ENCODE measurements around the gene ZBTB38. TPM values are rescaled to one million over a fixed set of nuclear protein-coding genes. Genes with fewer than 3 reads are reported as not detected.
A peak's percentile ranks its signal among the peaks of the same experiment; 100 is the strongest.

ZBTB38 gene
- total and polyA plus RNA-seq, 2 donors (not counting 3 experiments of a cell fraction or from before 2014, with no cell fraction given): 31.1 to 85.2 TPM

DNA sequence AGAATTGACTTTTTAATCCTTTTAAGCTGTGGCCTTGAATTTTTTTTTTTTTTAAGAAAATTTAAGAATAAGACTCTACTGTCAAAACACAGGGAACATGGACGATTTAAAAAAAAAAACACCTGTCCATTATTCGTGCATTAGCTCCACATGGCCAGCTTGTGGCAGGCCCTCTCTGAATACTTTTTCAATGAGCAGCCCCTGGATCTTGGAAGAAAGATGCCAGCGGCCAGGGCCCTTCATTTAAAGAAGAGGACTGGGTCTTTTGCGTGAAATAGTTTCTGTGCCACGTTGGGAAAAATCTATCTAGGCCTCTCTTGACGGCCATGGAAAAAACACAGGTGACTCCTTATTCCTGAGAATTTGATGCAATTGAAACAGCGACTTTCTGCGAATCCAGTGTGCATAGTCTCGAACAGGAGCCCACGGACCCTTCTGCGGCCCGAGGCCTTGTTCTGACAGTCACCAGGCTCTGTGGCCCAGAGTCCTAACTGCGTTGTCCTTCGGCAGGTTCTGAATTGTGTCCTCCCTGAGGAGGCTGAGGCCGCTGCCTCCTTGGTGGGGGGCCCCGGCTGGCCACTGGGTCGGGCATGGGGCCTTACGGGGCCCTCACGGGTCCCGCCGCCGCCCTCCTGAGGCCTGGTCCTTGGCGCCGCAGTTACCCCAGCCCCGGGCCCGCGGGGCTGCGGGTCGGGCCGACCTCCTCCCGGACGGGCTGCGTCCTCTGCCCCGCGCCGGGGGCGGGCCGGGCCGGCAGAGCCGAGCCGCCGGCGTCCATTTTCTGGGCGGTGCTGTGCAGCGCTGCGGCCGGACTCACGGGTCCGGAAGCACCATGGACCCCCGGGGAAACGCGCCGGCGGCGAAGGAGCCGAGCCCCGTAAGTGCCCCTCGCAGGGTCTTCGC lies 33.5 kb downstream of the ZBTB38 start:
- no peak for FAIRE-seq
- Histone ChIP-seq H3K27ac (ENCODE audit: insufficient read depth, low read depth, low read length) (peak overlapping the region; percentile 97), H3K9me3 (replicated peaks; ENCODE audit: control insufficient read depth, insufficient read depth, low read length) (no peaks in the 10 kb centered on the region), H3K27me3 (ENCODE audit: control insufficient read depth in 2 of 2, insufficient read depth in 2 of 2, low read length in 2 of 2) (no peaks in the 10 kb centered on the region), H3K36me3 (ENCODE audit: control insufficient read depth in 2 of 2, extremely low read depth in 1 of 2, insufficient read depth in 2 of 2, low read length in 2 of 2) (peaks cover 17 to 20% of the 10 kb centered on the region in 2 experiments), H3K9ac (replicated peaks; ENCODE audit: extremely low read depth, insufficient read depth, low read length) (peak overlapping the region; percentile 91), H2AFZ (ENCODE audit: low read depth, low read length) (peak overlapping the region; percentile 57), H3K4me2 (ENCODE audit: insufficient read depth, low read length) (peak overlapping the region; percentile 96), H3K79me2 (ENCODE audit: control insufficient read depth, insufficient read depth, low read length) (peaks cover 38% of the 10 kb centered on the region), H3K9me1 (replicated peaks; ENCODE audit: control insufficient read depth, extremely low read depth, insufficient read depth, low read length) (no peaks in the 10 kb centered on the region), H3K4me1 (ENCODE audit: control insufficient read depth, extremely low read depth, insufficient read depth, low read length) (peaks cover 47% of the 10 kb centered on the region), H3K4me3 (replicated peaks in 1 of 3; ENCODE audit: insufficient read depth in 1 of 3, low read depth in 1 of 3, low read length in 3 of 3) (peak overlapping the region; percentile 8 to 86 (median 65)), H4K20me1 (replicated peaks; ENCODE audit: control insufficient read depth, extremely low read depth, insufficient read depth, low read length) (no peaks in the 10 kb centered on the region)
- peak; percentile 70 for TF ChIP-seq POLR2AphosphoS5 (IDR thresholded peaks at IDR 0.05; ENCODE audit: insufficient read depth, low read depth, low read length)
- TF ChIP-seq, protein P1, sequence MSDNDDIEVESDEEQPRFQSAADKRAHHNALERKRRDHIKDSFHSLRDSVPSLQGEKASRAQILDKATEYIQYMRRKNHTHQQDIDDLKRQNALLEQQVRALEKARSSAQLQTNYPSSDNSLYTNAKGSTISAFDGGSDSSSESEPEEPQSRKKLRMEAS (IDR thresholded peaks at IDR 0.05; ENCODE audit: insufficient read depth, insufficient read length): no peak
- intact Hi-C loops (cut with micrococcal nuclease) (loop anchor here (1.0 kb wide), 3 partner anchors 34 to 91 kb away; partner anchors contain the start of gene ZBTB38), dilution Hi-C loops (cut with MboI; ENCODE audit: extremely low pct_ligation_motif_present, low sequenced_read_pairs) (no loop called here)
- ChIA-PET POLR2A (interaction anchor here (1.5 kb wide), 1 partner anchor 24 kb away, joined by 3 read pairs; no protein-coding TSS in a partner anchor), CTCF (interaction anchor here (1.0 to 3.3 kb wide), 7 partner anchors 11 to 53 kb away, joined by 3 to 14 read pairs (median 6); no protein-coding TSS in a partner anchor)
- no peak for DNase-seq (ENCODE audit: low read depth, low spot score)
- TSS peak; percentile 73 for BruUV-seq (replicated peaks)

DNA sequence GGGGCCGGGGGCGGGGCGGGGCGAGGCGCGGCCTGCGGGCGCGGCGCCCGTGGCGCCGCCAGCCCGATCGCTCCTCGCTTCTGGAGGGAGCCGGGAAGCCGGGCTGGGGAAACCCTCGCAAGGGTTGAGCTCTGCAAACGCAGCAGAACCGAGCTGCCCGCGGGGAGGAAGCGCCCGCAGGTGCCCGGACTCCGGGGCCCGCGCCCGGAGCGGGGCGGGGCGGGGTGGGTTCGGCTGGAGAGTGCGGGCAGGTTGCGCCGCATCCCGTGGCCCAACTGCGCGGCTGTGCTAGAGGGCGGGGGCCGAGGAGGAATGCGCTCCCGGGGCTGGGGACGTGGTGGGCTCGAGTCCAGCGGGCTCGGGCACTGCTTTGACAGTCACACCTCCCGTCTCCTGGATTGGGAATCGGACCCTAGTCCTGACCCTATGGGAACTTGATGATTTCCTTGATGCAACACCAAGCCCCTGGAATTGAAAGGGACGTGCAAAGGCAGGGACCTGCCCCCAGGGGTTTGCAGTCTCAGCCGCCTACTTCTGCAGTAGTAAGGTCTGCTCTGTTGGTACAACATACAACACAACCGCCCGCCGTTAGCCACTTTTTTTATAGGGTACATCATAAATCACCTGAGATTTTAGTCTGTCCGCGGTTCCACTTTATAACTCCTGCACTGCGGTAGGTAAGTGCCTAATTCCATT lies 34.3 kb downstream of the ZBTB38 start:
- FAIRE-seq (peak; percentile 68), DNase-seq (ENCODE audit: low read depth, low spot score) (peak; percentile 76)
- intact Hi-C loops (cut with micrococcal nuclease) (loop anchor here (1.0 kb wide), 3 partner anchors 34 to 91 kb away; partner anchors contain the start of gene ZBTB38), dilution Hi-C loops (cut with MboI; ENCODE audit: extremely low pct_ligation_motif_present, low sequenced_read_pairs) (no loop called here)
- no peaks in the 10 kb centered on the region for H3K9me1 ChIP-seq (replicated peaks; ENCODE audit: control insufficient read depth, extremely low read depth, insufficient read depth, low read length)
- BruUV-seq (replicated peaks): no TSS peak
- peak overlapping the region; percentile 97 for H3K27ac ChIP-seq (ENCODE audit: insufficient read depth, low read depth, low read length)
- peak overlapping the region; percentile 91 for H3K9ac ChIP-seq (replicated peaks; ENCODE audit: extremely low read depth, insufficient read depth, low read length)
- ChIA-PET POLR2A (no interaction called here), CTCF (interaction anchor here (1.0 to 3.3 kb wide), 3 partner anchors 10 to 91 kb away, joined by 4 to 14 read pairs (median 7); no protein-coding TSS in a partner anchor)
- TF ChIP-seq, protein P2, sequence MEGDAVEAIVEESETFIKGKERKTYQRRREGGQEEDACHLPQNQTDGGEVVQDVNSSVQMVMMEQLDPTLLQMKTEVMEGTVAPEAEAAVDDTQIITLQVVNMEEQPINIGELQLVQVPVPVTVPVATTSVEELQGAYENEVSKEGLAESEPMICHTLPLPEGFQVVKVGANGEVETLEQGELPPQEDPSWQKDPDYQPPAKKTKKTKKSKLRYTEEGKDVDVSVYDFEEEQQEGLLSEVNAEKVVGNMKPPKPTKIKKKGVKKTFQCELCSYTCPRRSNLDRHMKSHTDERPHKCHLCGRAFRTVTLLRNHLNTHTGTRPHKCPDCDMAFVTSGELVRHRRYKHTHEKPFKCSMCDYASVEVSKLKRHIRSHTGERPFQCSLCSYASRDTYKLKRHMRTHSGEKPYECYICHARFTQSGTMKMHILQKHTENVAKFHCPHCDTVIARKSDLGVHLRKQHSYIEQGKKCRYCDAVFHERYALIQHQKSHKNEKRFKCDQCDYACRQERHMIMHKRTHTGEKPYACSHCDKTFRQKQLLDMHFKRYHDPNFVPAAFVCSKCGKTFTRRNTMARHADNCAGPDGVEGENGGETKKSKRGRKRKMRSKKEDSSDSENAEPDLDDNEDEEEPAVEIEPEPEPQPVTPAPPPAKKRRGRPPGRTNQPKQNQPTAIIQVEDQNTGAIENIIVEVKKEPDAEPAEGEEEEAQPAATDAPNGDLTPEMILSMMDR (IDR thresholded peaks at IDR 0.05; ENCODE audit: extremely low read depth in 1 of 2, insufficient read depth in 1 of 2, low read depth in 1 of 2, low read length in 2 of 2): peak in 1 of 2 donors; percentile 2
- peak; percentile 60 for TF ChIP-seq POLR2A (IDR thresholded peaks at IDR 0.05; ENCODE audit: low read depth, low read length)
- no peak for TF ChIP-seq JUN (IDR thresholded peaks at IDR 0.05; ENCODE audit: borderline replicate concordance, insufficient read depth, insufficient read length, low read depth)
- no peak overlapping the region for H2AFZ ChIP-seq (ENCODE audit: low read depth, low read length)
- peak overlapping the region; percentile 8 to 86 (median 65) for H3K4me3 ChIP-seq (replicated peaks in 1 of 3; ENCODE audit: insufficient read depth in 1 of 3, low read depth in 1 of 3, low read length in 3 of 3)
- H3K9me3 ChIP-seq (replicated peaks; ENCODE audit: control insufficient read depth, insufficient read depth, low read length): no peaks in the 10 kb centered on the region
- no peaks in the 10 kb centered on the region for H3K27me3 ChIP-seq (ENCODE audit: control insufficient read depth in 2 of 2, insufficient read depth in 2 of 2, low read length in 2 of 2)
- peaks cover 47% of the 10 kb centered on the region for H3K4me1 ChIP-seq (ENCODE audit: control insufficient read depth, extremely low read depth, insufficient read depth, low read length)
- peak overlapping the region; percentile 96 for H3K4me2 ChIP-seq (ENCODE audit: insufficient read depth, low read length)
- H4K20me1 ChIP-seq (replicated peaks; ENCODE audit: control insufficient read depth, extremely low read depth, insufficient read depth, low read length): no peaks in the 10 kb centered on the region
- peaks cover 14 to 24% of the 10 kb centered on the region in 2 experiments for H3K36me3 ChIP-seq (ENCODE audit: control insufficient read depth in 2 of 2, extremely low read depth in 1 of 2, insufficient read depth in 2 of 2, low read length in 2 of 2)
- peaks cover 45% of the 10 kb centered on the region for H3K79me2 ChIP-seq (ENCODE audit: control insufficient read depth, insufficient read depth, low read length)

All from endothelial cell of umbilical vein (primary cell).